ENCODE data around the gene POU6F2. TPM values are rescaled to one million over a fixed set of nuclear protein-coding genes. Genes with fewer than 3 reads are reported as not detected.

The POU6F2 gene
- total RNA-seq, 1 experiment from 2014 or later, result 0.27 TPM

DNA sequence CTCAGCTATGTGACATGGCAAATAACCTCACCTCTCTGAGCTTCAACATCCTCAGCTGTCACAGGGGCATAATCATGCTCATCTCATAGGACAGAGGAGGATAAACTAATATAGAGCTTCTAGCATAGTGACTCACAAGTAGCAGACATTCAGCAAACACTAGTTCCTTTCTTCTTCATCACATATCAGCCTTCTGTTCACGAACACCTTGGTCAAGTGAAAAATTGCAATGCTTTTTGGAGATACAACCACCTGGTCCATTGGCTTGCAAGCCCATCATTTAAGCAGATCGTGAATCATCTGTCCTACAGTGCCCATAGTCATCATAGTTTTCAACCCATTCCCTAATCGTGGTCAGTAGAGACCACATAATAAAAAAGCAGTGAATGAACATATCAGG, 310.6 kb downstream of the POU6F2 start:
- TF ChIP-seq ZFX (IDR thresholded peaks at IDR 0.05) (no peak), EZH2phosphoT487 (IDR thresholded peaks at IDR 0.05; ENCODE audit: borderline replicate concordance) (no peak)
- Histone ChIP-seq H3K4me2 (ENCODE audit: low read length) (no peak overlapping the region), H3K4me1 (ENCODE audit: control insufficient read depth in 1 of 2, insufficient read depth in 2 of 2, low read length in 2 of 2) (no peaks in the 10 kb centered on the region), H3K27me3 (ENCODE audit: insufficient read depth, low read length) (peaks cover 52% of the 10 kb centered on the region), H4K20me1 (ENCODE audit: insufficient read depth) (no peaks in the 10 kb centered on the region), H3K9me3 (ENCODE audit: control insufficient read depth in 1 of 2, insufficient read depth in 1 of 2, low read depth in 1 of 2, low read length in 2 of 2) (no peaks in the 10 kb centered on the region), H3K9me2 (ENCODE audit: insufficient read depth) (no peaks in the 10 kb centered on the region), H3K79me2 (ENCODE audit: insufficient read depth, low read length) (no peaks in the 10 kb centered on the region), H2AFZ (ENCODE audit: low read depth, low read length, poor library complexity, severe bottlenecking) (no peak overlapping the region), H3K27ac (ENCODE audit: low read depth, low read length) (no peak overlapping the region), H3K9ac (ENCODE audit: low read length) (no peak overlapping the region), H3K36me3 (ENCODE audit: control insufficient read depth in 1 of 2, insufficient read depth in 2 of 2, low read length in 2 of 2) (no peaks in the 10 kb centered on the region), H3K4me3 (replicated peaks in 1 of 2; ENCODE audit: low read depth in 1 of 2, low read length in 2 of 2) (no peak overlapping the region)
- no TSS peak for BruUV-seq (replicated peaks)
- POLR2A ChIA-PET, result no interaction called here
- RAD21 ChIA-PET (ENCODE audit: low non-redundant PET in 1 of 2, low total read pairs in 2 of 2, uncharacterized antibody in 2 of 2, unreplicated experiment in 2 of 2), result no interaction called here
- CTCF ChIA-PET, result no interaction called here
- DNase-seq (ENCODE audit: low read depth, low spot score), result no peak
- ATAC-seq, result no peak
- intact Hi-C loops (cut with micrococcal nuclease), result no loop called here

DNA sequence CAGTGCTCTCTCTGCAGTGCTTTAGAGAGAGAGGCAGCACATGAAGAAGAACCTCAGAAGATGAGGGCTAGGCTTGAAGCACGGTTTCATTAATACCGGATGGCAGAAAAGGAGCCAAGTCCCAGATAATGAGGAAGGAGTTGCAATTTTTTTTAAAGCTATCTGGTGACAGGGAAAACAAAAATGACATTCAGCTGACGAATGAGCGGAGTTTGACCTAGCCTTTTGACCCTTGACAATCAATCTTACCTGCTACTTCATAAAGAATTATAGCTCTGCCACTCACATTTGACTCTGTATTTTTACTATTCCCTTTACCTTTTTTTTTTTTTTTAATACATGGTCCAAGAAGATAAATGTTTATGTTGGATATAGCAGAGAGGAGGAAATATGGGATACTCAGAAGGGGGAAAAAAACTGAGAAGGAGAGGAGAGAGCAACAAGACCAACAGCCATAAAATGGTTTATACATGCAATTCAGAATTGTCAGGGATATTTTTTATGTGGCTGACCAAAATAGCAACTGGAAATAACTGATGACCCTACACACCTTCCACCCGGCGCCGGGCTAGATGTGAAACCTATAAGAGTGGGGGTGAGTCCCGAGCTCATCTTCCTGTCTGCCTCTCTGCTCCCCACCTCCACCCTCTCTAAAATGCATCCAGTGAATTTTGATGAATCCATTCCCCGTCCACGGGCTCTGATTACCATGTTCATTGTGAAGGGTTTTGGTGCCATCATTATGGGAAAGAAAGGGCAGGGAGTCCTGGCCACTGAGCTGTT, 314.1 kb downstream of the POU6F2 start:
- ChIA-PET CTCF (no interaction called here), RAD21 (ENCODE audit: low non-redundant PET in 1 of 2, low total read pairs in 2 of 2, uncharacterized antibody in 2 of 2, unreplicated experiment in 2 of 2) (no interaction called here), POLR2A (no interaction called here)
- no TSS peak for BruUV-seq (replicated peaks)
- no peaks in the 10 kb centered on the region for H3K79me2 ChIP-seq (ENCODE audit: insufficient read depth, low read length)
- DNase-seq (ENCODE audit: low read depth, low spot score) (no peak), ATAC-seq (no peak)
- no peak for TF ChIP-seq JUND (IDR thresholded peaks at IDR 0.05)
- TF ChIP-seq EZH2 (IDR thresholded peaks at IDR 0.05), result no peak
- TF ChIP-seq, protein P1, sequence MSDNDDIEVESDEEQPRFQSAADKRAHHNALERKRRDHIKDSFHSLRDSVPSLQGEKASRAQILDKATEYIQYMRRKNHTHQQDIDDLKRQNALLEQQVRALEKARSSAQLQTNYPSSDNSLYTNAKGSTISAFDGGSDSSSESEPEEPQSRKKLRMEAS (IDR thresholded peaks at IDR 0.05), result no peak
- TF ChIP-seq CEBPB (IDR thresholded peaks at IDR 0.05; ENCODE audit: low read depth), result no peak
- TF ChIP-seq, protein P2, sequence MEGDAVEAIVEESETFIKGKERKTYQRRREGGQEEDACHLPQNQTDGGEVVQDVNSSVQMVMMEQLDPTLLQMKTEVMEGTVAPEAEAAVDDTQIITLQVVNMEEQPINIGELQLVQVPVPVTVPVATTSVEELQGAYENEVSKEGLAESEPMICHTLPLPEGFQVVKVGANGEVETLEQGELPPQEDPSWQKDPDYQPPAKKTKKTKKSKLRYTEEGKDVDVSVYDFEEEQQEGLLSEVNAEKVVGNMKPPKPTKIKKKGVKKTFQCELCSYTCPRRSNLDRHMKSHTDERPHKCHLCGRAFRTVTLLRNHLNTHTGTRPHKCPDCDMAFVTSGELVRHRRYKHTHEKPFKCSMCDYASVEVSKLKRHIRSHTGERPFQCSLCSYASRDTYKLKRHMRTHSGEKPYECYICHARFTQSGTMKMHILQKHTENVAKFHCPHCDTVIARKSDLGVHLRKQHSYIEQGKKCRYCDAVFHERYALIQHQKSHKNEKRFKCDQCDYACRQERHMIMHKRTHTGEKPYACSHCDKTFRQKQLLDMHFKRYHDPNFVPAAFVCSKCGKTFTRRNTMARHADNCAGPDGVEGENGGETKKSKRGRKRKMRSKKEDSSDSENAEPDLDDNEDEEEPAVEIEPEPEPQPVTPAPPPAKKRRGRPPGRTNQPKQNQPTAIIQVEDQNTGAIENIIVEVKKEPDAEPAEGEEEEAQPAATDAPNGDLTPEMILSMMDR (IDR thresholded peaks at IDR 0.05 in 2 of 3, conservative IDR thresholded peaks at IDR 0.05 in 1 of 3; ENCODE audit: borderline replicate concordance in 1 of 3, insufficient read depth in 1 of 3, low read depth in 2 of 3, low read length in 2 of 3), result no peak
- H4K20me1 ChIP-seq (ENCODE audit: insufficient read depth), result no peaks in the 10 kb centered on the region
- no peak overlapping the region for H3K4me2 ChIP-seq (ENCODE audit: low read length)
- intact Hi-C loops (cut with micrococcal nuclease), result loop anchor here (1.0 kb wide), 1 partner anchor 34 kb away; no protein-coding TSS in a partner anchor
- no peak overlapping the region for H3K9ac ChIP-seq (ENCODE audit: low read length)
- no peak overlapping the region for H2AFZ ChIP-seq (ENCODE audit: low read depth, low read length, poor library complexity, severe bottlenecking)
- no peaks in the 10 kb centered on the region for H3K36me3 ChIP-seq (ENCODE audit: control insufficient read depth in 1 of 2, insufficient read depth in 2 of 2, low read length in 2 of 2)
- no peaks in the 10 kb centered on the region for H3K9me3 ChIP-seq (ENCODE audit: control insufficient read depth in 1 of 2, insufficient read depth in 1 of 2, low read depth in 1 of 2, low read length in 2 of 2)
- H3K27ac ChIP-seq (ENCODE audit: low read depth, low read length), result no peak overlapping the region
- peaks cover 37% of the 10 kb centered on the region for H3K27me3 ChIP-seq (ENCODE audit: insufficient read depth, low read length)
- no peak overlapping the region for H3K4me3 ChIP-seq (replicated peaks in 1 of 2; ENCODE audit: low read depth in 1 of 2, low read length in 2 of 2)
- no peaks in the 10 kb centered on the region for H3K9me2 ChIP-seq (ENCODE audit: insufficient read depth)
- no peaks in the 10 kb centered on the region for H3K4me1 ChIP-seq (ENCODE audit: control insufficient read depth in 1 of 2, insufficient read depth in 2 of 2, low read length in 2 of 2)
